ENCODE data around the gene ADAMTS3.
A peak's percentile ranks its signal among the peaks of the same experiment; 100 is the strongest.

Gene ADAMTS3

DNA sequence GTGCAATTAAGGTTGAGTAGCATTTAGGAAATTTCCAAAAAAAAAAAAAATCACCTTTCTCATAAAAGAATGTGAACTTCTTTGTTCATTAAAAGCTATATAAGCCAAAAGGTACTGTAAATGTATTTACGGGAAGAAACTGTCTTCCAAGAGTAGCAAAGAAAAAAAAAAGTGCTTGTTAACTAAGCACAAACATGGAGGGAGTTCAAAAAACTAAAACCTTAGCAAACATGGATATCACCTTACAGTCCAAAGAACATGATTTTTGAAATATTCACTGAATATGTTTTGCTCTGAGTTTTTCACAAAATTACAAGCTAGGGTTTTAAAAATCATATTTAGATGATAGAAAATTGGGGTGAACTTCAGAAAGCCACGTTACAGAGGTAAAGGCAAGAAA lies 217.5 kb downstream of the ADAMTS3 start:
- peak overlapping the region; percentile 58 for H3K27ac ChIP-seq
- TF ChIP-seq, protein P1, sequence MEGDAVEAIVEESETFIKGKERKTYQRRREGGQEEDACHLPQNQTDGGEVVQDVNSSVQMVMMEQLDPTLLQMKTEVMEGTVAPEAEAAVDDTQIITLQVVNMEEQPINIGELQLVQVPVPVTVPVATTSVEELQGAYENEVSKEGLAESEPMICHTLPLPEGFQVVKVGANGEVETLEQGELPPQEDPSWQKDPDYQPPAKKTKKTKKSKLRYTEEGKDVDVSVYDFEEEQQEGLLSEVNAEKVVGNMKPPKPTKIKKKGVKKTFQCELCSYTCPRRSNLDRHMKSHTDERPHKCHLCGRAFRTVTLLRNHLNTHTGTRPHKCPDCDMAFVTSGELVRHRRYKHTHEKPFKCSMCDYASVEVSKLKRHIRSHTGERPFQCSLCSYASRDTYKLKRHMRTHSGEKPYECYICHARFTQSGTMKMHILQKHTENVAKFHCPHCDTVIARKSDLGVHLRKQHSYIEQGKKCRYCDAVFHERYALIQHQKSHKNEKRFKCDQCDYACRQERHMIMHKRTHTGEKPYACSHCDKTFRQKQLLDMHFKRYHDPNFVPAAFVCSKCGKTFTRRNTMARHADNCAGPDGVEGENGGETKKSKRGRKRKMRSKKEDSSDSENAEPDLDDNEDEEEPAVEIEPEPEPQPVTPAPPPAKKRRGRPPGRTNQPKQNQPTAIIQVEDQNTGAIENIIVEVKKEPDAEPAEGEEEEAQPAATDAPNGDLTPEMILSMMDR (conservative IDR thresholded peaks at IDR 0.05) = no peak

DNA sequence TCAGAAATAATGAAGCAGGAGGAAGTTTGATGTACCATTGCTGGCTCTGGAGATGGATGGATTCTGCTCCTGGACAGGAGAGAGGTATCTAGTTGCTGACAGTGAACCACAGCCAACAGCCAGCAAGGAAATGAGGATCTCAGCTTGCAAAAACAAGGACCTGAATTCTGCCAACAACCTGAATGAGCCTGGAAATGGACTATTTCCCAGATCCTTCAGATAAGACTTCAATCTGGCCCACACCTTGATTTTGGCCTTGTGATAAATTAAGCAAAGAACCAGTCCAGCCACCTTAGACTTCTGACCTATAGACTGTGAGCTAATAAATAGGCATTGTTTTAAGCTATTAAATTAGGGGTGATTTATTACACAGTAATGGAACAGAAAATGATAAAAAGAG lies 220.3 kb downstream of the ADAMTS3 start:
- no peak overlapping the region for H3K27ac ChIP-seq
- TF ChIP-seq, protein P1 (conservative IDR thresholded peaks at IDR 0.05) = no peak

DNA sequence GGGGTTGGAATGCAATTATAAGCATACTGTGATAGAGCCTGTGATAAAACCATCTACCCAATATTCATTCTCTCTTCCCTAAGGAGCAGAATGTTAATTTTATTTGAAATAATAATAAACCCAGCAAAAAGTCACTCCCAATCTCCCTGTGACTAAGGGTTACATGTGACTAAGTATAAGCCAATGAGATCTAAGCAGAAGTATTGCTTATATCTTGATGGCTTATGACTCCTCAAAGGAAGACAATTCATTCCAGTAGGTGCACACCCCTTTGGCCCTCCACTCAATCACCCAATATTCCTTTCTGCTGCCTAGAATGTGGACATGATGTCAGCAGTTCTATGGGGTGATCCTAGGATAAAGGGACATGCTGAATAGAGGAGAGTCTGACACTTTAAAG lies 224.6 kb downstream of the ADAMTS3 start:
- no peak overlapping the region for H3K27ac ChIP-seq

DNA sequence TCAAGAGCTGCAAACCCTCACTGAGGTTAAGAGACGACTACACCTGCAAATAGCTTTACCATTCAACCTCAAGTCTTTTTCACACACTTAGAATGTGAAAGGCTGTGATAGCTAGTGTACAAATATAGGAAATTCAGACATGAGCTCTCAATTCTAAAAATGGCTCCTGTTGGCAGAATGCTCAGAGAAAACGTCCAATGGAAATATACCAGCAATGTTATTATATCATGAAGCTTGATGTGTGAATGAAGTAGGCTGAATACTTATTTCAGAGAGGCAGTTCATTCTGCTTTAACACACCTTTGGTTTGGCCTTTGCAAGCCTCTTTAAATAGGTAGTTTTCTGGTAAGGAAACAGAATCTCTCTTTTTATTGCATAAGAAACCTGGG lies 227.6 kb downstream of the ADAMTS3 start:
- no peak overlapping the region for H3K27ac ChIP-seq
- TF ChIP-seq, protein P1 (conservative IDR thresholded peaks at IDR 0.05) = no peak

More for the DNA sequence above, 224.6 kb downstream of the ADAMTS3 start:
- TF ChIP-seq, protein P1 (conservative IDR thresholded peaks at IDR 0.05) = no peak

- TF ChIP-seq, protein P1 (conservative IDR thresholded peaks at IDR 0.05) = no peak
Observed at GRCh38 chr4:72340803-72341431, 228.1 kb downstream of the ADAMTS3 start.

GRCh38 chr4:72338060-72338459 lies 231.0 kb downstream of the ADAMTS3 start:
- TF ChIP-seq, protein P1 (conservative IDR thresholded peaks at IDR 0.05) = no peak
- H3K27ac ChIP-seq = no peak overlapping the region

More at GRCh38 chr4:72340803-72341431, 228.1 kb downstream of the ADAMTS3 start:
- H3K27ac ChIP-seq = no peak overlapping the region

- TF ChIP-seq, protein P1 (conservative IDR thresholded peaks at IDR 0.05) = no peak
- no peak overlapping the region for H3K27ac ChIP-seq
Observed at GRCh38 chr4:72330381-72330780, 238.6 kb downstream of the ADAMTS3 start.
